GM12878 (cell line): ENCODE results near the gene TLR1. TPM values are rescaled to one million over a fixed set of nuclear protein-coding genes. Genes with fewer than 3 reads are reported as not detected.

Source experiments
- CBFB ChIP-seq: IDR thresholded peaks from 2 replicates; pipeline ENCODE4 v1.6.1; 2016; ENCODE audit warnings: antibody characterized with exemption, low read depth
- CHD2 ChIP-seq: IDR thresholded peaks from 2 replicates; pipeline ENCODE4 v1.6.1; 2011; ENCODE audit warnings: low read depth, low read length, improper control_type of control experiment, borderline replicate concordance
- CHD4 ChIP-seq: fragments of 200-600 bp; sonication (generic); IDR thresholded peaks from 2 replicates; pipeline ENCODE4 v1.6.1; 2016; ENCODE audit warnings: mild to moderate bottlenecking
- CREM ChIP-seq: IDR thresholded peaks from 2 replicates; pipeline ENCODE4 v1.6.1; 2014; ENCODE audit warnings: antibody characterized with exemption, low read depth
- GABPA ChIP-seq: IDR thresholded peaks from 2 replicates; pipeline ENCODE4 v1.6.1; 2014; ENCODE audit warnings: antibody characterized with exemption, low read depth, mild to moderate bottlenecking, inconsistent platforms
- HDGF ChIP-seq: fragments of 450-650 bp; IDR thresholded peaks from 2 replicates; pipeline ENCODE4 v1.6.1; 2016; ENCODE audit warnings: antibody characterized with exemption
- MLLT1 ChIP-seq: fragments of 450-650 bp; IDR thresholded peaks from 2 replicates; pipeline ENCODE4 v1.6.1; 2016; ENCODE audit warnings: mild to moderate bottlenecking
- NFXL1 ChIP-seq: fragments of 450-650 bp; IDR thresholded peaks from 2 replicates; pipeline ENCODE4 v1.6.1; 2017; ENCODE audit warnings: antibody characterized with exemption, mild to moderate bottlenecking, borderline replicate concordance
- POLR2AphosphoS5 ChIP-seq: IDR thresholded peaks from 2 replicates; pipeline ENCODE4 v1.6.1; 2011; ENCODE audit warnings: mild to moderate bottlenecking, low read length, inconsistent platforms
- RAD21 ChIP-seq: IDR thresholded peaks from 2 replicates; pipeline ENCODE4 v1.6.1; 2011; ENCODE audit warnings: mild to moderate bottlenecking, low read depth, low read length, moderate library complexity; ENCODE audit not compliant: insufficient read depth
- RFX5 ChIP-seq: IDR thresholded peaks from 2 replicates; pipeline ENCODE4 v1.6.1; 2011; ENCODE audit warnings: low read depth, low read length, improper control_type of control experiment
- SIN3A ChIP-seq: IDR thresholded peaks from 2 replicates; pipeline ENCODE4 v1.6.1; 2012; ENCODE audit warnings: low read depth, low read length, improper control_type of control experiment
- SIX5 ChIP-seq: IDR thresholded peaks from 2 replicates; pipeline ENCODE4 v1.6.1; 2011; ENCODE audit warnings: mild to moderate bottlenecking, low read depth, low read length, moderate library complexity; ENCODE audit not compliant: severe bottlenecking
- SMAD1 ChIP-seq: fragments of 450-650 bp; IDR thresholded peaks from 2 replicates; pipeline ENCODE4 v1.6.1; 2018; ENCODE audit warnings: mild to moderate bottlenecking, low read depth; ENCODE audit not compliant: partially characterized antibody
- SUZ12 ChIP-seq: fragments of 200-600 bp; sonication (generic); IDR thresholded peaks from one replicate; pipeline ENCODE4 v1.6.1; 2018; ENCODE audit warnings: antibody characterized with exemption, mild to moderate bottlenecking; ENCODE audit not compliant: unreplicated experiment
- ZNF592 ChIP-seq: fragments of 450-650 bp; IDR thresholded peaks from 2 replicates; pipeline ENCODE4 v1.6.1; 2017; ENCODE audit warnings: mild to moderate bottlenecking, moderate library complexity
- ZNF687 ChIP-seq: fragments of 450-650 bp; IDR thresholded peaks from 2 replicates; pipeline ENCODE4 v1.6.1; 2017; ENCODE audit warnings: mild to moderate bottlenecking, moderate library complexity
- polyA plus RNA-seq, 11 experiments: library from polyadenylated mRNA; depleted of rRNA in 4 of 11; unstranded in 6 of 11; stranded (reverse) in 5 of 11; fragments of >200 nt; fragmentation: Nextera tagmentation in 4 of 11; fragmentation: Illumina TruSeq in 1 of 11; extraction: Ambion mirVana in 4 of 11; extraction: Trizol in 1 of 11; gene quantifications; 1 replicate in 1 of 11; 2 replicates in 10 of 11; pipeline versions ENCODE4 v1.2.1 to v1.2.3, GENCODE V29; 2011 to 2016; ENCODE audit warnings: inconsistent platforms in 2 of 11, missing spikeins in 2 of 11, low read depth in 1 of 11
- total RNA-seq, 4 experiments: library from RNA; depleted of rRNA in 3 of 4; stranded (reverse); fragments of >200 nt in 3 of 4; fragmentation: Illumina TruSeq in 1 of 4; extraction: Trizol in 1 of 4; gene quantifications; 2 replicates each; pipeline versions ENCODE4 v1.2.1 to v1.2.3, GENCODE V29; 2013 to 2021

Gene TLR1
- total and polyA plus RNA-seq, 10 of the 15 experiments (the other 5 are each of a cell fraction or from before 2014, with no cell fraction given): 9.3 to 57.1 (median 20.4) TPM

- TF ChIP-seq ZNF592: 0 out of 2 replicates have a peak, but pooled peaks have one; percentile 41
- TF ChIP-seq POLR2AphosphoS5: peak; percentile 71; the same call in 1 of the 2 replicates
- no peak for TF ChIP-seq SMAD1
- no peak for TF ChIP-seq NFXL1
- no peak for TF ChIP-seq CHD4
- 0 out of 2 replicates have a peak, but pooled peaks have one; percentile 28 for TF ChIP-seq CBFB
- TF ChIP-seq SIX5: no peak
- no peak for TF ChIP-seq HDGF
- no peak for TF ChIP-seq SUZ12
- no peak for TF ChIP-seq RFX5
- no peak for TF ChIP-seq CREM
- peak; percentile 64 for TF ChIP-seq RAD21
- no peak for TF ChIP-seq CHD2
- no peak for TF ChIP-seq GABPA
- TF ChIP-seq ZNF687: no peak
- TF ChIP-seq SIN3A: no peak
- peak; percentile 67; the same call in 1 of the 2 replicates for TF ChIP-seq MLLT1
Measured at GRCh38 chr4:38804654-38805295, at the start of gene TLR1 (continued).
